MM.1S (cell line): ENCODE measurements around the gene GPR35.

Source experiments
- DNase-seq: peaks from one replicate; pipeline ENCODE4 v3.0.0-alpha.2; 2015
- H2AFZ ChIP-seq: fragments of 300-600 bp; sonication (generic); 2 replicates; pipeline ENCODE4 v1.6.0; 2016; ENCODE audit warnings: antibody characterized with exemption, low read length
- H3F3A ChIP-seq: fragments of 300-600 bp; sonication (generic); 2 replicates; pipeline ENCODE4 v1.6.1; 2016; ENCODE audit warnings: mild to moderate bottlenecking, antibody characterized with exemption, low read length, moderate library complexity, mixed read lengths; ENCODE audit not compliant: insufficient read depth
- H3K27ac ChIP-seq: fragments of 300-600 bp; sonication (generic); 2 replicates; pipeline ENCODE4 v1.5.1; 2016; ENCODE audit warnings: mild to moderate bottlenecking, low read length
- H3K27me3 ChIP-seq: fragments of 300-600 bp; sonication (generic); replicated peaks from 2 replicates; pipeline ENCODE4 v1.6.0; 2016; ENCODE audit warnings: low read length; ENCODE audit not compliant: insufficient read depth
- H3K36me3 ChIP-seq: fragments of 300-600 bp; sonication (generic); replicated peaks from 2 replicates; pipeline ENCODE4 v1.6.1; 2016; ENCODE audit warnings: mild to moderate bottlenecking, low read length, mixed read lengths; ENCODE audit not compliant: insufficient read depth
- H3K4me1 ChIP-seq: fragments of 300-600 bp; sonication (generic); 2 replicates; pipeline ENCODE4 v1.6.1; 2016; ENCODE audit warnings: low read length, mixed read lengths
- H3K4me2 ChIP-seq: fragments of 300-600 bp; sonication (generic); 2 replicates; pipeline ENCODE4 v1.6.0; 2016; ENCODE audit warnings: low read depth, low read length
- H3K4me3 ChIP-seq: fragments of 300-600 bp; sonication (generic); 2 replicates; pipeline ENCODE4 v1.5.1; 2016; ENCODE audit warnings: low read length, mixed read lengths
- H3K79me2 ChIP-seq: fragments of 300-600 bp; sonication (generic); 2 replicates; pipeline ENCODE4 v1.6.1; 2016; ENCODE audit warnings: mixed run types, low read length, mixed read lengths
- H3K9ac ChIP-seq: fragments of 300-600 bp; sonication (generic); 2 replicates; pipeline ENCODE4 v1.6.1; 2016; ENCODE audit warnings: low read length, mixed read lengths
- H3K9me2 ChIP-seq: fragments of 300-600 bp; sonication (generic); replicated peaks from 2 replicates; pipeline ENCODE4 v1.6.1; 2016; ENCODE audit warnings: mild to moderate bottlenecking, low read length, mixed read lengths; ENCODE audit not compliant: insufficient read depth
- H3K9me3 ChIP-seq: fragments of 300-600 bp; sonication (generic); replicated peaks from 2 replicates; pipeline ENCODE4 v1.6.1; 2016; ENCODE audit warnings: mild to moderate bottlenecking, low read length, mixed read lengths; ENCODE audit not compliant: insufficient read depth
- H4K20me1 ChIP-seq: fragments of 300-600 bp; sonication (generic); 2 replicates; pipeline ENCODE4 v1.6.1; 2016; ENCODE audit warnings: mild to moderate bottlenecking, low read length, moderate library complexity, mixed read lengths; ENCODE audit not compliant: insufficient read depth
- EZH2 ChIP-seq: fragments of 300-600 bp; sonication (generic); optimal IDR thresholded peaks from 2 replicates; pipeline ENCODE3; 2017; ENCODE audit warnings: low read depth, mild to moderate bottlenecking, antibody characterized with exemption, low read length, mixed read lengths
- EZH2phosphoT487 ChIP-seq: fragments of 300-600 bp; sonication (generic); IDR thresholded peaks from 2 replicates; pipeline ENCODE4 v1.6.1; 2018; ENCODE audit warnings: antibody characterized with exemption, low read length
- TF ChIP-seq, protein P1 (sequence below): fragments of 300-600 bp; sonication (generic); IDR thresholded peaks from 2 replicates; pipeline ENCODE4 v1.5.1; 2016; ENCODE audit warnings: antibody characterized with exemption, low read length, mixed read lengths

The GPR35 gene

GRCh38 chr2:240589375-240589774 is 35.9 kb upstream of the GPR35 start:
- no peaks in the 10 kb centered on the region for H3K27me3 ChIP-seq
- no peak overlapping the region for H3K27ac ChIP-seq
- peaks cover 81% of the 10 kb centered on the region for H3K79me2 ChIP-seq
- peaks cover 14% of the 10 kb centered on the region for H3K4me1 ChIP-seq
- H4K20me1 ChIP-seq: no peaks in the 10 kb centered on the region
- no peak overlapping the region for H3K9ac ChIP-seq
- H3K4me2 ChIP-seq: no peak overlapping the region
- no peak overlapping the region for H2AFZ ChIP-seq
- no peaks in the 10 kb centered on the region for H3K9me2 ChIP-seq
- H3K36me3 ChIP-seq: no peaks in the 10 kb centered on the region; the same call in 1 of the 2 replicates
- no peak overlapping the region for H3K4me3 ChIP-seq
- no peak for DNase-seq
- no peak for TF ChIP-seq EZH2phosphoT487
- TF ChIP-seq, protein P1, sequence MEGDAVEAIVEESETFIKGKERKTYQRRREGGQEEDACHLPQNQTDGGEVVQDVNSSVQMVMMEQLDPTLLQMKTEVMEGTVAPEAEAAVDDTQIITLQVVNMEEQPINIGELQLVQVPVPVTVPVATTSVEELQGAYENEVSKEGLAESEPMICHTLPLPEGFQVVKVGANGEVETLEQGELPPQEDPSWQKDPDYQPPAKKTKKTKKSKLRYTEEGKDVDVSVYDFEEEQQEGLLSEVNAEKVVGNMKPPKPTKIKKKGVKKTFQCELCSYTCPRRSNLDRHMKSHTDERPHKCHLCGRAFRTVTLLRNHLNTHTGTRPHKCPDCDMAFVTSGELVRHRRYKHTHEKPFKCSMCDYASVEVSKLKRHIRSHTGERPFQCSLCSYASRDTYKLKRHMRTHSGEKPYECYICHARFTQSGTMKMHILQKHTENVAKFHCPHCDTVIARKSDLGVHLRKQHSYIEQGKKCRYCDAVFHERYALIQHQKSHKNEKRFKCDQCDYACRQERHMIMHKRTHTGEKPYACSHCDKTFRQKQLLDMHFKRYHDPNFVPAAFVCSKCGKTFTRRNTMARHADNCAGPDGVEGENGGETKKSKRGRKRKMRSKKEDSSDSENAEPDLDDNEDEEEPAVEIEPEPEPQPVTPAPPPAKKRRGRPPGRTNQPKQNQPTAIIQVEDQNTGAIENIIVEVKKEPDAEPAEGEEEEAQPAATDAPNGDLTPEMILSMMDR: no peak
- TF ChIP-seq EZH2: no peak
- H3K9me3 ChIP-seq: no peaks in the 10 kb centered on the region
- H3F3A ChIP-seq: peaks cover 25% of the 10 kb centered on the region

- Histone ChIP-seq H3K27ac (no peak overlapping the region), H3K4me1 (peaks cover 11% of the 10 kb centered on the region), H2AFZ (no peak overlapping the region), H4K20me1 (no peaks in the 10 kb centered on the region), H3K36me3 (no peaks in the 10 kb centered on the region; the same call in 1 of the 2 replicates), H3K79me2 (peaks cover 81% of the 10 kb centered on the region), H3K9ac (no peak overlapping the region), H3K27me3 (no peaks in the 10 kb centered on the region), H3K4me3 (no peak overlapping the region), H3K4me2 (no peak overlapping the region), H3K9me3 (no peaks in the 10 kb centered on the region), H3K9me2 (no peaks in the 10 kb centered on the region), H3F3A (peaks cover 21% of the 10 kb centered on the region)
- no peak for TF ChIP-seq EZH2
- DNase-seq: no peak
Observed at GRCh38 chr2:240589850-240590525, 35.3 kb upstream of the GPR35 start.

- Histone ChIP-seq H3K79me2 (peaks cover 83% of the 10 kb centered on the region), H3K27me3 (no peaks in the 10 kb centered on the region), H3K4me3 (no peak overlapping the region), H3K9me3 (no peaks in the 10 kb centered on the region), H3K4me2 (no peak overlapping the region), H2AFZ (no peak overlapping the region), H4K20me1 (no peaks in the 10 kb centered on the region), H3K36me3 (no peaks in the 10 kb centered on the region; the same call in 1 of the 2 replicates), H3K4me1 (peaks cover 9% of the 10 kb centered on the region), H3F3A (peaks cover 14% of the 10 kb centered on the region), H3K27ac (no peak overlapping the region), H3K9me2 (no peaks in the 10 kb centered on the region), H3K9ac (no peak overlapping the region)
- TF ChIP-seq, protein P1: no peak
- TF ChIP-seq EZH2 (no peak), EZH2phosphoT487 (no peak)
- no peak for DNase-seq
Observed at GRCh38 chr2:240590681-240591111, 34.6 kb upstream of the GPR35 start.

- no peak overlapping the region for H3K27ac ChIP-seq
- no peak overlapping the region for H3K4me3 ChIP-seq
- TF ChIP-seq EZH2phosphoT487 (no peak), EZH2 (no peak)
- TF ChIP-seq, protein P1: no peak
- H3F3A ChIP-seq: peaks cover 10% of the 10 kb centered on the region
- DNase-seq: no peak
- peaks cover 79% of the 10 kb centered on the region for H3K79me2 ChIP-seq
- H2AFZ ChIP-seq: no peak overlapping the region
- H3K9ac ChIP-seq: no peak overlapping the region
- no peaks in the 10 kb centered on the region for H3K9me2 ChIP-seq
- H3K36me3 ChIP-seq: no peaks in the 10 kb centered on the region; the same call in 1 of the 2 replicates
- H3K9me3 ChIP-seq: no peaks in the 10 kb centered on the region
- H4K20me1 ChIP-seq: no peaks in the 10 kb centered on the region
- H3K27me3 ChIP-seq: no peaks in the 10 kb centered on the region
- H3K4me2 ChIP-seq: no peak overlapping the region
- peaks cover 9% of the 10 kb centered on the region for H3K4me1 ChIP-seq
Observed at GRCh38 chr2:240591226-240591625, 34.1 kb upstream of the GPR35 start.
